Activated T-cell treated with anti-CD3 and anti-CD28 coated beads, Interleukin-2, amount 50 U/mL, for 24 hours (primary cell): Measurements from ENCODE around the gene PKMYT1.

Source experiments
- DNase-seq: peaks from one replicate; pipeline ENCODE4 v3.0.0-alpha.2; 2020
- H3K27ac Mint-ChIP-seq: 2 replicates; pipeline ENCODE4 v1.8.0; 2020; ENCODE audit warnings: mild to moderate bottlenecking, mixed read lengths
- H3K27me3 Mint-ChIP-seq: 2 replicates; pipeline ENCODE4 v1.8.0; 2020; ENCODE audit warnings: mixed read lengths
- H3K36me3 Mint-ChIP-seq: 2 replicates; pipeline ENCODE4 v1.8.0; 2020; ENCODE audit warnings: low read depth, mixed read lengths
- H3K4me1 Mint-ChIP-seq: 2 replicates; pipeline ENCODE4 v1.8.0; 2020; ENCODE audit warnings: low read depth, mixed read lengths
- H3K4me3 Mint-ChIP-seq: 2 replicates; pipeline ENCODE4 v1.8.0; 2020; ENCODE audit warnings: mild to moderate bottlenecking, moderate library complexity, mixed read lengths
- H3K9me3 Mint-ChIP-seq: 2 replicates; pipeline ENCODE4 v1.8.0; 2020; ENCODE audit warnings: mixed read lengths

The PKMYT1 gene

GRCh38 chr16:2968368-2968737, 11.9 kb downstream of the PKMYT1 start:
- no peak for DNase-seq
- H3K27ac Mint-ChIP-seq: peak overlapping the region; percentile 44

GRCh38 chr16:2967721-2968161, 12.5 kb downstream of the PKMYT1 start:
- Mint-ChIP-seq H3K27me3 (peaks cover 47% of the 10 kb centered on the region), H3K4me1 (peaks cover 33% of the 10 kb centered on the region), H3K36me3 (peaks cover 23% of the 10 kb centered on the region), H3K9me3 (no peaks in the 10 kb centered on the region), H3K27ac (no peak overlapping the region), H3K4me3 (peak overlapping the region; percentile 74)
- no peak for DNase-seq

More at GRCh38 chr16:2968368-2968737, 11.9 kb downstream of the PKMYT1 start:
- Mint-ChIP-seq H3K9me3 (no peaks in the 10 kb centered on the region), H3K36me3 (peaks cover 29% of the 10 kb centered on the region), H3K4me1 (peaks cover 30% of the 10 kb centered on the region), H3K27me3 (peaks cover 44% of the 10 kb centered on the region), H3K4me3 (peak overlapping the region; percentile 74)

GRCh38 chr16:2967211-2967631, 13.0 kb downstream of the PKMYT1 start:
- peaks cover 52% of the 10 kb centered on the region for H3K27me3 Mint-ChIP-seq
- H3K4me3 Mint-ChIP-seq: no peak overlapping the region
- H3K9me3 Mint-ChIP-seq: no peaks in the 10 kb centered on the region
- no peak overlapping the region for H3K27ac Mint-ChIP-seq
- no peak for DNase-seq
- peaks cover 33% of the 10 kb centered on the region for H3K4me1 Mint-ChIP-seq
- H3K36me3 Mint-ChIP-seq: peaks cover 18% of the 10 kb centered on the region

DNA sequence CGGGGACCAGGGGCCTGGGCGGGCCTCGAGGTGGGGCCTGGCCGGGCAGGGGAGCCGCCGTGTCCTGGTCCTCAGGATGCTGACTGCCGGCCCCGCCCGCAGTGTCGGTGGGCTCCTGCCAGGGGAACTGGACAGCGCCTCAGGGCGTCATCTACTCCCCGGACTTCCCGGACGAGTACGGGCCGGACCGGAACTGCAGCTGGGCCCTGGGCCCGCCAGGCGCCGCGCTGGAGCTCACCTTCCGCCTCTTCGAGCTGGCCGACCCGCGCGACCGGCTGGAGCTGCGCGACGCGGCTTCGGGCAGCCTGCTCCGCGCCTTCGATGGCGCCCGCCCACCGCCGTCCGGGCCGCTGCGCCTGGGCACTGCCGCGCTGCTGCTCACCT, 13.4 kb downstream of the PKMYT1 start:
- Mint-ChIP-seq H3K27me3 (peaks cover 56% of the 10 kb centered on the region), H3K9me3 (no peaks in the 10 kb centered on the region), H3K4me1 (peaks cover 36% of the 10 kb centered on the region), H3K36me3 (peaks cover 14% of the 10 kb centered on the region), H3K4me3 (no peak overlapping the region), H3K27ac (no peak overlapping the region)
- DNase-seq: no peak

GRCh38 chr16:2966043-2966807, 14.0 kb downstream of the PKMYT1 start:
- no peak for DNase-seq
- Mint-ChIP-seq H3K36me3 (peaks cover 10% of the 10 kb centered on the region), H3K27ac (no peak overlapping the region), H3K9me3 (no peaks in the 10 kb centered on the region), H3K4me1 (peaks cover 38% of the 10 kb centered on the region), H3K4me3 (no peak overlapping the region), H3K27me3 (peaks cover 59% of the 10 kb centered on the region)

DNA sequence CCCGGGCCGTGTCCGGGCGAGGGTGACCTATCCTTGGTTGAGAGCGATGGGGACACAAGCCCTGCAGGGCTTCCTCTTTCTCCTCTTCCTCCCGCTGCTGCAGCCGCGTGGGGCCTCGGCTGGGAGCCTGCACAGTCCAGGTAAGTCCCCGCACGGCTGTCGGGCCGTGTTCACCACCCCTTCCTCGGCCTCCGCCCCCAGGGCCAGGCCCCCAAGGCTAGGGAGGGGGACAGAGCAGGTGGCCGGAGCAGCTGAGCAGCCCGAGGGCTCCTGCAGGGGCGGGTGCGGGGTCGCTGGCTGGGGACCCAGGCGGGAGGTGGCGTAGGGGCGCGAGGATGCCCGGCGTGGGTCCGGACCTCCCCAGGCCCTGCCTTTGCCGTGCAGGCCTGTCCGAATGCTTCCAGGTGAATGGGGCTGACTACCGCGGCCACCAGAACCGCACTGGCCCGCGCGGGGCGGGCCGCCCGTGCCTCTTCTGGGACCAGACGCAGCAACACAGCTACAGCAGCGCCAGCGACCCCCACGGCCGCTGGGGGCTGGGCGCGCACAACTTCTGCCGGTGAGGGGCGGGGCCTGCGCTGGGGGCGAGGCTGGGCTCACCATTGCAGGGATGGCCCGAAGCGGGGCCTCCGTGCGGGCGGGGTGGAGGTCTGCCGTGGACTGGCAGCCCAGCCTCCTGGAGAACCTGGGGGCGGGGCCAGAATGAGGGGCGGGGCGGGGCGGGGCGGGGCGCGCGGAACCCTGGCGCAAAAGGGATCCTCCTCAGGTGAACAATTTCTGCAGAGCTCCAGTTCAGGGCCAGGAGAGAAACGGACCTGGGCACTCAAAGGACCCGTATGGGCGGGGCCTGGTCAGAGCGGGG, 15.5 kb downstream of the PKMYT1 start:
- Mint-ChIP-seq H3K27me3 (peaks cover 67% of the 10 kb centered on the region), H3K9me3 (no peaks in the 10 kb centered on the region), H3K27ac (no peak overlapping the region), H3K36me3 (no peaks in the 10 kb centered on the region), H3K4me3 (peak overlapping the region; percentile 63), H3K4me1 (peaks cover 29% of the 10 kb centered on the region)
- peak; percentile 76 for DNase-seq

GRCh38 chr16:2963723-2964474, 16.3 kb downstream of the PKMYT1 start, which contains the start of gene KREMEN2:
KREMEN2 (plus strand) TSS chr16:2964275; CDS start chr16:2964521, 246 bp downstream.
- Mint-ChIP-seq H3K36me3 (no peaks in the 10 kb centered on the region), H3K27me3 (peaks cover 70% of the 10 kb centered on the region), H3K4me3 (peak within 1 kb of the TSS; percentile 63), H3K4me1 (peaks cover 29% of the 10 kb centered on the region), H3K27ac (no peak within 1 kb of the TSS), H3K9me3 (no peaks in the 10 kb centered on the region)
- peak; percentile 61 for DNase-seq

- H3K4me1 Mint-ChIP-seq: peaks cover 22% of the 10 kb centered on the region
- peak overlapping the region; percentile 63 for H3K4me3 Mint-ChIP-seq
- H3K27me3 Mint-ChIP-seq: peaks cover 62% of the 10 kb centered on the region
- no peaks in the 10 kb centered on the region for H3K36me3 Mint-ChIP-seq
- no peak for DNase-seq
- H3K9me3 Mint-ChIP-seq: no peaks in the 10 kb centered on the region
- no peak overlapping the region for H3K27ac Mint-ChIP-seq
Observed at GRCh38 chr16:2963074-2963722, 17.0 kb downstream of the PKMYT1 start.

DNA sequence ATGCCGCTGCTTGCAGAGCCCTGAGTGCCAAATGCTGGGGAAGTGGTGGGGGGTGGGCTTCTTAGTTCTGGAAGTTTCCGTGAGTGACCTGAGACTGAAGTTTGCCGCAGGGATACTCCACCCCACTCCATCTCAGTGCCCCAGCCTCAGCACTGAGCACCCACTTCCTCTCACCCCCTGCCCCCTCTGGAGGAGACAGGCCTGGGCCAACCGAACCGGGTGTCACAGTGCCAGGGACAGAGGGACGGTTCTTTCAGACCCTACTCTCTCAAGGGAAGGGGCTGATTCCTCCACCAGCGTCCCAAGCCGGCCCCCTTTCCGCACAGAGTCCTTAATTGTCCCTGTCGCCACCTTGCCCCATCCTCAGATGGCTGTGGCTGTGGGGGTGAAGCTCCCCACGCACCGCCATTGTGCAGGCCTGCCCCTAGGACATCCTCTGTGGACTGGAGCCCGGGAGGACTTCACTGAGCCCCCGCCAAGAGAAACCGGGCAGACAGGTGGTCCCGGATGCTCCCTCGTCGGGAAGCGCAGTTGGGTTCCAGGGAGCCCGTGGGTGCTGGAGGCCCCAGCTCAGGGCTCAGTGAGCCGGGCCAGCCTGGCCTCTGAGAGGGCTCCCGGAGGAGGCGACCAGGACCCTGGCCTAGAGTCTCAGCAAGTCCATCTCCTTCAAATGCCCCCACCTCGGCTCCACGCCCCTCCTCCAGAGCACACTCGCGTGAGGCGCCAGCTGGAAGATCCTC, 17.7 kb downstream of the PKMYT1 start:
- H3K36me3 Mint-ChIP-seq: no peaks in the 10 kb centered on the region
- peaks cover 57% of the 10 kb centered on the region for H3K27me3 Mint-ChIP-seq
- H3K4me1 Mint-ChIP-seq: peaks cover 18% of the 10 kb centered on the region
- DNase-seq: no peak
- no peak overlapping the region for H3K4me3 Mint-ChIP-seq
- no peak overlapping the region for H3K27ac Mint-ChIP-seq
- H3K9me3 Mint-ChIP-seq: no peaks in the 10 kb centered on the region

DNA sequence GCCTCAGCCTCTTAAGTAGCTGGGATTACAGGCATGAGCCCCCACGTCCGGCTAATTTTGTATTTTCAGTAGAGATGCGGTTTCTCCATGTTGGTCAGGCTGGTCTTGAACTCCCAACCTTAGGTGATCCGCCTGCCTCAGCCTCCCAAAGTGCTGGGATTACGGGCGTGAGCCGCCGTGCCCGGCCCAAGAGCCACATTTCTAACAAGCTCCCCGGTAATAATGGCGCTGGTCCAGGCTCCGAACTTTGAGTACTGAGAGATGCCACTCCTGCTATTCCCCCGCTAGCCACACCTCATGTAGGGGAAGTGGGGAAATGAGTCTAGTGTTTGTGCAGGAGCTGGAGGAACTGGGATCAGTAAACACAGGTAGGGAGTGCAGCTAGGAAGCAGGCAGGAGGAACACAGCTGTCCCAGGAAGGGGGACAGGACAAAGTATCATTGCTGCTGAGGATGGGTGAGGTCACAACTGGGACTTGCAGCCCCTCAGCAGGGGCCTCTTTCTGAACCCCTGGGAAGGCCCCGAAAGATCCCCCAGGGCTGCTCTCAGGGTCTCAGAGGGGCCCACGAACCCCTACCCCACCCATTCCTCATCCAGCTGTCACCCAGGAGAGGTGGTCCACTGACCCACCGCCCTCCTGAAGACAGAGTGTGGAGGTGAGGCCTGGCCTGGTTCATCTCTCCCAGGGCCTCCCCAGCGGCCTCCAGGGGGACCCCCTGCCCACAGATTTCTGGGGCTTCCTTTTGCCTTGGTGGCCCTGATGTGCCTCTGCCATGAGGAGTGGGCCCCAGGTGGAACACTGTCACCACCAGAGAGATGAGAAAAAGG, 19.8 kb downstream of the PKMYT1 start:
- Mint-ChIP-seq H3K9me3 (no peaks in the 10 kb centered on the region), H3K27ac (no peak overlapping the region), H3K4me3 (no peak overlapping the region), H3K27me3 (peaks cover 56% of the 10 kb centered on the region), H3K4me1 (peaks cover 21% of the 10 kb centered on the region), H3K36me3 (no peaks in the 10 kb centered on the region)
- no peak for DNase-seq

- no peak for DNase-seq
- H3K27me3 Mint-ChIP-seq: peaks cover 45% of the 10 kb centered on the region
Observed at GRCh38 chr16:2959206-2959605, 21.0 kb downstream of the PKMYT1 start.

DNA sequence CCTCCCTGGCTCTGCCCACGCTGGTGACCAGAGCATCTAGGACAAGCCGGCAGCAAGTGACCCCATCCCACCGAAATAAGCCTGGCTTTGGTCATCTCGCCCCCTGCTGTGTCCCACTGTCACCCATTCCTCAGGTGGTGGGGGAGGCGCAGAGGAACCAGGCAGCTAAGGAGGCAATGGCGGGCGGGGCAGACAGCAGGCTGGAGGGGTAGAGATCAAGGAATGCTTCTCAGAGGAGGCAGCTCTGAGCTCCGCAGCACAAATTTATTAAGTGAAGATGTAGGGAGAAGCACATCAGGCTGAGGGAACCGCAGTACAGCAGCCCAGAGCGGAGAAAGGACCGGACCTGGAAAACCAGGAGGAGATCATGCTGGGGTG, 23.7 kb downstream of the PKMYT1 start:
- no peak overlapping the region for H3K4me3 Mint-ChIP-seq
- peaks cover 3% of the 10 kb centered on the region for H3K4me1 Mint-ChIP-seq
- peaks cover 24% of the 10 kb centered on the region for H3K27me3 Mint-ChIP-seq
- DNase-seq: no peak
- H3K27ac Mint-ChIP-seq: no peak overlapping the region
- H3K9me3 Mint-ChIP-seq: no peaks in the 10 kb centered on the region
- no peaks in the 10 kb centered on the region for H3K36me3 Mint-ChIP-seq

More at GRCh38 chr16:2959206-2959605, 21.0 kb downstream of the PKMYT1 start:
- Mint-ChIP-seq H3K4me1 (peaks cover 16% of the 10 kb centered on the region), H3K4me3 (no peak overlapping the region), H3K9me3 (no peaks in the 10 kb centered on the region), H3K36me3 (no peaks in the 10 kb centered on the region), H3K27ac (no peak overlapping the region)
